ENCODE results near the gene RPL28. TPM values are rescaled to one million over a fixed set of nuclear protein-coding genes. Genes with fewer than 3 reads are reported as not detected.
"Not testable (repeated sequence)": the region's sequence is repeated elsewhere in the genome, so short reads cannot be mapped to it uniquely, and the experiment has no call there.

RPL28 gene
- total and polyA plus RNA-seq, 2 donors (not counting 3 experiments of a cell fraction or from before 2014, with no cell fraction given) = 1,872 to 3,435 TPM

DNA sequence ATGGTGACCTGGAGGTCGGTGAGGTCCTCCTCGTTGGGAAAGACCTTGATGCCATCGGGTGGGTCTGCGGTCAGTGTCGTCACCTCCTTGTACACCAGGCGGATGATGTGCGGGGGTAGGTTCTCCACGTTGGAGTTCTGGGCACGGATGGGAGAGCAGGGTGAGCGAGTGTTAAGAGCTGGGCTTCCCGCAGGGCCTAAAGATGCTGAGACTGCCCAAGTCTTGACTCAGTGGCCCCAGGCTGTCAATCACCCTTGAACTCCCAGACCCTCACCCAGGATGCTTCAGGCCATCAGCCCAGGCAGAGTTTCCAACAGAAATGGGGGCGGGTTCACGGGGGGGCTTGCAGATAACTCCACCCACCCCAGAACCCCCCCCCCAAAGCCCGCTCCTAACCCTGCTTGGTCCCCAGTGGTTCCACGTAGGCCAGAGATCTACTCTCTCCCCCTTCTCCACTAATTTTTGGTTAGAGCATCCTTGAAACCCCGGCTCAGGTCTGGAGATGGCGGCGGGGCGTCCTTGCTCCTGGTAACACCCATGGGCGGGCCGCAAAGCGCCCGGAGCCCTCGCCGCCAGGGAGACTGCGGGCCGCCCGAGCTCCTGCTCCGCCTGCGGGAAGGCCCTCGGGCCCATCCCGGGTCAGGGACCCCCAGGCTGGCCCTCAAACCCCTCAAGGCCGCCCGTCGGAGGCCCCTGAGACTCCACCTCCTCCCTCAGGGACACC, 21.3 kb downstream of the RPL28 start:
- H3K4me1 ChIP-seq (ENCODE audit: control insufficient read depth, extremely low read depth, insufficient read depth, low read length) = peaks cover 13% of the 10 kb centered on the region
- H3K9ac ChIP-seq (replicated peaks; ENCODE audit: extremely low read depth, insufficient read depth, low read length) = peak overlapping the region; percentile 93
- DNase-seq (ENCODE audit: low read depth, low spot score) (peak; percentile 38), FAIRE-seq (no peak)
- peaks cover 2 to 5% of the 10 kb centered on the region in 2 experiments for H3K27me3 ChIP-seq (ENCODE audit: control insufficient read depth in 2 of 2, insufficient read depth in 2 of 2, low read length in 2 of 2)
- TF ChIP-seq JUN (IDR thresholded peaks at IDR 0.05; ENCODE audit: borderline replicate concordance, insufficient read depth, insufficient read length, low read depth) (no peak), EZH2 (IDR thresholded peaks at IDR 0.05; ENCODE audit: borderline replicate concordance, low read depth, low read length, severe bottlenecking) (no peak), GATA2 (IDR thresholded peaks at IDR 0.05; ENCODE audit: insufficient read depth, insufficient read length, low read depth, low read length) (no peak), POLR2AphosphoS5 (IDR thresholded peaks at IDR 0.05; ENCODE audit: insufficient read depth, low read depth, low read length) (no peak), POLR2A (IDR thresholded peaks at IDR 0.05; ENCODE audit: low read depth, low read length) (no peak), FOS (IDR thresholded peaks at IDR 0.05; ENCODE audit: borderline replicate concordance, insufficient read depth, low read length) (no peak)
- H3K9me1 ChIP-seq (replicated peaks; ENCODE audit: control insufficient read depth, extremely low read depth, insufficient read depth, low read length) = no peaks in the 10 kb centered on the region
- peak overlapping the region; percentile 59 for H3K4me2 ChIP-seq (ENCODE audit: insufficient read depth, low read length)
- H4K20me1 ChIP-seq (replicated peaks; ENCODE audit: control insufficient read depth, extremely low read depth, insufficient read depth, low read length) = no peaks in the 10 kb centered on the region
- no peak overlapping the region for H2AFZ ChIP-seq (ENCODE audit: low read depth, low read length)
- H3K9me3 ChIP-seq (replicated peaks; ENCODE audit: control insufficient read depth, insufficient read depth, low read length) = no peaks in the 10 kb centered on the region
- CTCF ChIA-PET = interaction anchor here (0.7 to 1.5 kb wide), 7 partner anchors 9 to 246 kb away, joined by 3 to 5 read pairs (median 3); partner anchors contain the start of gene KMT5C
- peak overlapping the region; percentile 90 for H3K27ac ChIP-seq (ENCODE audit: insufficient read depth, low read depth, low read length)
- peaks cover 49% of the 10 kb centered on the region for H3K79me2 ChIP-seq (ENCODE audit: control insufficient read depth, insufficient read depth, low read length)
- intact Hi-C loops (cut with micrococcal nuclease) (no loop called here), dilution Hi-C loops (cut with MboI; ENCODE audit: extremely low pct_ligation_motif_present, low sequenced_read_pairs) (no loop called here)
- H3K36me3 ChIP-seq (ENCODE audit: control insufficient read depth in 2 of 2, extremely low read depth in 1 of 2, insufficient read depth in 2 of 2, low read length in 2 of 2) = peaks cover 10 to 14% of the 10 kb centered on the region in 2 experiments
- H3K4me3 ChIP-seq (replicated peaks in 1 of 3; ENCODE audit: insufficient read depth in 1 of 3, low read depth in 1 of 3, low read length in 3 of 3) = peak overlapping the region; percentile 63 to 90 (median 84)
- POLR2A ChIA-PET = interaction anchor here (0.6 to 2.0 kb wide), 17 partner anchors 11 to 320 kb away, joined by 3 to 15 read pairs (median 4); partner anchors contain the start of genes FIZ1, HSPBP1, ISOC2 and KMT5C
- TSS peak; percentile 53 for BruUV-seq (replicated peaks)

DNA sequence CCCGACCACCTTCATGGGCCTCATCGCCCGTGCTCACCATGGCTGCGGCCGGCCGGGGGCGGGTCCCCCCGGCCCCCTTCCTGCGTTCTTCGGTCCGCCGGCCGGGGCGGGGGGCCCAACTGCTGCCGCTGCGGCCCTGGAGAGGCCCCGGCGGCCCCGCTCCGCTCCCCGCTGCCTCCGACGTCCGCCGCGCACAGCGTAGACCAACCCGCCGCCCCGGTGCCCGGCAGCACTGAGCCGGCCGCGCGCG, 21.7 kb downstream of the RPL28 start, which contains the start of gene UBE2S:
UBE2S (minus strand) TSS at position 239 of the 250 bp plus-strand sequence; CDS start at position 40, 199 bp downstream.
- TF ChIP-seq POLR2AphosphoS5 (IDR thresholded peaks at IDR 0.05; ENCODE audit: insufficient read depth, low read depth, low read length) = peak; percentile 99
- TF ChIP-seq POLR2A (IDR thresholded peaks at IDR 0.05; ENCODE audit: low read depth, low read length) = peak; percentile 98
- Histone ChIP-seq H3K27ac (ENCODE audit: insufficient read depth, low read depth, low read length) (peak within 1 kb of the TSS; percentile 90), H3K79me2 (ENCODE audit: control insufficient read depth, insufficient read depth, low read length) (peaks cover 44% of the 10 kb centered on the region), H3K9ac (replicated peaks; ENCODE audit: extremely low read depth, insufficient read depth, low read length) (peak within 1 kb of the TSS; percentile 93), H2AFZ (ENCODE audit: low read depth, low read length) (peak within 1 kb of the TSS; percentile 90), H3K4me1 (ENCODE audit: control insufficient read depth, extremely low read depth, insufficient read depth, low read length) (peaks cover 13% of the 10 kb centered on the region), H3K4me3 (replicated peaks in 1 of 3; ENCODE audit: insufficient read depth in 1 of 3, low read depth in 1 of 3, low read length in 3 of 3) (peak within 1 kb of the TSS; percentile 63 to 90 (median 84)), H3K4me2 (ENCODE audit: insufficient read depth, low read length) (peak within 1 kb of the TSS; percentile 64)
- BruUV-seq (replicated peaks); H3K9me1 ChIP-seq (replicated peaks; ENCODE audit: control insufficient read depth, extremely low read depth, insufficient read depth, low read length); H3K9me3 ChIP-seq (replicated peaks; ENCODE audit: control insufficient read depth, insufficient read depth, low read length); FAIRE-seq; DNase-seq (ENCODE audit: low read depth, low spot score); intact Hi-C loops (cut with micrococcal nuclease); H4K20me1 ChIP-seq (replicated peaks; ENCODE audit: control insufficient read depth, extremely low read depth, insufficient read depth, low read length); dilution Hi-C loops (cut with MboI; ENCODE audit: extremely low pct_ligation_motif_present, low sequenced_read_pairs); H3K36me3 ChIP-seq (ENCODE audit: control insufficient read depth in 2 of 2, extremely low read depth in 1 of 2, insufficient read depth in 2 of 2, low read length in 2 of 2); H3K27me3 ChIP-seq (ENCODE audit: control insufficient read depth in 2 of 2, insufficient read depth in 2 of 2, low read length in 2 of 2): not testable (repeated sequence)
- CTCF ChIA-PET = interaction anchor here (0.7 to 1.4 kb wide), 6 partner anchors 10 to 247 kb away, joined by 3 to 5 read pairs (median 3); no protein-coding TSS in a partner anchor
- POLR2A ChIA-PET = interaction anchor here (0.6 to 2.0 kb wide), 21 partner anchors 11 to 320 kb away, joined by 3 to 15 read pairs (median 4); partner anchors contain the start of genes FIZ1, HSPBP1, ISOC2 and KMT5C
